H1 (cell line): ENCODE data around the gene PDPK1. TPM values are rescaled to one million over a fixed set of nuclear protein-coding genes. Genes with fewer than 3 reads are reported as not detected.
"Not testable (repeated sequence)": the region's sequence is repeated elsewhere in the genome, so short reads cannot be mapped to it uniquely, and the experiment has no call there.

Experiments used
- CTCF ChIA-PET: fragments of 300-600 bp; sonication (Branson Sonifier 250); formaldehyde crosslinking; loops from one replicate; lab custom pipeline; 2021; ENCODE audit not compliant: partially characterized antibody; lab: Charles Lee
- POLR2A ChIA-PET: fragments of 300-600 bp; sonication (Branson Sonifier 250); formaldehyde crosslinking; loops from one replicate; lab custom pipeline; 2021; ENCODE audit warnings: inconsistent platforms; ENCODE audit not compliant: partially characterized antibody; lab: Charles Lee
- DNase-seq, 2 experiments: peaks; one replicate each; pipeline versions ENCODE4 v3.0.0 to v3.0.0-alpha.2; 2010 to 2022; ENCODE audit warnings: low spot score in 2 of 2, low read depth in 1 of 2, mixed read lengths in 1 of 2
- FAIRE-seq: peaks from 2 replicates; lab custom pipeline; 2011; peaks lifted over from hg19 to GRCh38; lab: Jason Lieb, UNC
- H2AFZ ChIP-seq: 2 replicates; pipeline ENCODE4 v1.8.1; 2012; ENCODE audit warnings: low read length, inconsistent platforms
- H2AK5ac ChIP-seq: 2 replicates; pipeline ENCODE4 v1.6.1; 2013; ENCODE audit warnings: low read depth, low read length
- H2BK120ac ChIP-seq: replicated peaks from 2 replicates; pipeline ENCODE3; 2013; ENCODE audit warnings: low read depth, low read length, inconsistent platforms
- H2BK12ac ChIP-seq: 2 replicates; pipeline ENCODE4 v1.6.1; 2013; ENCODE audit warnings: low read depth, low read length
- H2BK15ac ChIP-seq: 2 replicates; pipeline ENCODE4 v1.6.1; 2013; ENCODE audit warnings: low read length
- H2BK20ac ChIP-seq: 2 replicates; pipeline ENCODE4 v1.6.1; 2013; ENCODE audit warnings: low read length
- H2BK5ac ChIP-seq: 2 replicates; pipeline ENCODE4 v1.6.1; 2013; ENCODE audit warnings: low read depth, low read length
- H3K14ac ChIP-seq: 2 replicates; pipeline ENCODE4 v1.6.1; 2013; ENCODE audit warnings: inconsistent platforms; ENCODE audit not compliant: insufficient read length
- H3K18ac ChIP-seq: 2 replicates; pipeline ENCODE4 v1.6.1; 2013; ENCODE audit warnings: low read length; ENCODE audit errors: extremely low read depth
- H3K23ac ChIP-seq: 2 replicates; pipeline ENCODE4 v1.6.1; 2013; ENCODE audit warnings: inconsistent platforms; ENCODE audit not compliant: insufficient read length
- H3K23me2 ChIP-seq: 2 replicates; pipeline ENCODE4 v1.6.1; 2013; ENCODE audit warnings: low read depth, low read length
- H3K27ac ChIP-seq: 2 replicates; pipeline ENCODE4 v1.6.1; 2011; ENCODE audit warnings: low read depth, low read length, inconsistent platforms
- H3K27me3 ChIP-seq, 4 experiments: replicated peaks in 1 of 4; 1 replicate in 1 of 4; 2 replicates in 3 of 4; pipeline versions ENCODE4 v1.6.1 to v1.8.1; 2011 to 2013; ENCODE audit warnings: low read length in 3 of 4, mild to moderate bottlenecking in 3 of 4, inconsistent platforms in 2 of 4, mixed read lengths in 2 of 4, moderate library complexity in 1 of 4; ENCODE audit not compliant: control insufficient read depth in 3 of 4, insufficient read depth in 3 of 4; ENCODE audit errors: extremely low read depth in 1 of 4
- H3K36me3 ChIP-seq, 4 experiments: 2 replicates each; pipeline versions ENCODE4 v1.6.1 to v1.8.1; 2011 to 2013; ENCODE audit warnings: mild to moderate bottlenecking in 4 of 4, low read length in 3 of 4, moderate library complexity in 2 of 4, control low read depth in 1 of 4, inconsistent platforms in 1 of 4; ENCODE audit not compliant: insufficient read depth in 4 of 4, control insufficient read depth in 2 of 4
- H3K4ac ChIP-seq: replicated peaks from 2 replicates; pipeline ENCODE3; 2013; ENCODE audit warnings: low read length, low read depth, mixed read lengths, inconsistent platforms; ENCODE audit not compliant: insufficient read length
- H3K4me1 ChIP-seq, 4 experiments: replicated peaks in 1 of 4; 1 replicate in 1 of 4; 2 replicates in 3 of 4; pipeline versions ENCODE4 v1.6.1 to v1.8.1; 2011 to 2013; ENCODE audit warnings: low read length in 3 of 4, inconsistent platforms in 2 of 4, mixed read lengths in 1 of 4; ENCODE audit not compliant: insufficient read depth in 4 of 4, control insufficient read depth in 3 of 4
- H3K4me2 ChIP-seq, 2 experiments: 2 replicates each; pipeline versions ENCODE4 v1.6.1 to v1.8.1; 2011 to 2013; ENCODE audit warnings: low read depth in 2 of 2, low read length in 2 of 2, control low read depth in 1 of 2, inconsistent platforms in 1 of 2, mild to moderate bottlenecking in 1 of 2; ENCODE audit not compliant: insufficient read depth in 1 of 2
- H3K4me3 ChIP-seq, 4 experiments: fragments of 200-600, 300-600 bp in 1 of 4; sonication (generic), shearing (Covaris generic), sonication (Bioruptor Twin) in 1 of 4; 2 replicates each; pipeline versions ENCODE4 v1.5.1 to v1.8.1; 2011 to 2016; ENCODE audit warnings: low read length in 4 of 4, low read depth in 3 of 4, control low read depth in 2 of 4, inconsistent platforms in 2 of 4, mild to moderate bottlenecking in 2 of 4, mixed read lengths in 1 of 4, moderate library complexity in 1 of 4; ENCODE audit not compliant: insufficient read depth in 2 of 4; ENCODE audit errors: extremely low read depth in 1 of 4
- H3K56ac ChIP-seq: replicated peaks from 2 replicates; pipeline ENCODE3; 2013; ENCODE audit warnings: low read depth, mild to moderate bottlenecking, mixed read lengths, low read length, inconsistent platforms; ENCODE audit not compliant: insufficient read length
- H3K79me1 ChIP-seq: 2 replicates; pipeline ENCODE4 v1.6.1; 2013; ENCODE audit warnings: low read depth, low read length, control low read depth
- H3K79me2 ChIP-seq, 2 experiments: 2 replicates each; pipeline versions ENCODE4 v1.6.1 to v1.8.1; 2012 to 2013; ENCODE audit warnings: low read length in 2 of 2, mild to moderate bottlenecking in 2 of 2, inconsistent platforms in 1 of 2; ENCODE audit not compliant: insufficient read depth in 2 of 2, control insufficient read depth in 1 of 2
- H3K9ac ChIP-seq, 4 experiments: replicated peaks in 1 of 4; 1 replicate in 1 of 4; 2 replicates in 3 of 4; pipeline versions ENCODE4 v1.6.1 to v1.8.1; 2011 to 2013; ENCODE audit warnings: low read depth in 3 of 4, low read length in 3 of 4, control low read depth in 2 of 4, mild to moderate bottlenecking in 2 of 4, moderate library complexity in 2 of 4, inconsistent platforms in 1 of 4; ENCODE audit errors: extremely low read depth in 1 of 4
- H3K9me3 ChIP-seq, 2 experiments: 2 replicates each; pipeline versions ENCODE4 v1.6.1 to v1.8.1; 2012 to 2013; ENCODE audit warnings: mild to moderate bottlenecking in 2 of 2, moderate library complexity in 2 of 2, control low read depth in 1 of 2, inconsistent platforms in 1 of 2, low read depth in 1 of 2, low read length in 1 of 2, mixed read lengths in 1 of 2; ENCODE audit not compliant: insufficient read depth in 2 of 2
- H4K20me1 ChIP-seq, 2 experiments: replicated peaks in 1 of 2; 2 replicates each; pipeline versions ENCODE3 to v1.8.1; 2011 to 2013; ENCODE audit warnings: inconsistent platforms in 2 of 2, low read length in 2 of 2, mild to moderate bottlenecking in 1 of 2; ENCODE audit not compliant: insufficient read depth in 2 of 2, control insufficient read depth in 1 of 2
- H4K5ac ChIP-seq: 2 replicates; pipeline ENCODE4 v1.6.1; 2013; ENCODE audit warnings: low read length, low read depth, mixed read lengths, inconsistent platforms; ENCODE audit not compliant: insufficient read length
- H4K8ac ChIP-seq: 2 replicates; pipeline ENCODE4 v1.8.0; 2013; ENCODE audit warnings: mild to moderate bottlenecking, moderate library complexity, low read length, inconsistent platforms; ENCODE audit not compliant: insufficient read depth; ENCODE audit errors: extremely low read depth
- H4K91ac ChIP-seq: replicated peaks from 2 replicates; pipeline ENCODE3; 2013; ENCODE audit warnings: low read length, mixed read lengths, inconsistent platforms; ENCODE audit not compliant: insufficient read length
- CTCF ChIP-seq, 3 experiments: IDR thresholded peaks; 1 replicate in 2 of 3; 2 replicates in 1 of 3; pipeline versions ENCODE4 v1.5.1 to v1.6.1; 2011; ENCODE audit warnings: low read length in 3 of 3, mild to moderate bottlenecking in 3 of 3, inconsistent platforms in 2 of 3, low read depth in 1 of 3, moderate library complexity in 1 of 3; ENCODE audit not compliant: insufficient read depth in 1 of 3; ENCODE audit errors: control extremely low read depth in 1 of 3
- WGBS, 2 experiments: shearing (Covaris generic) in 1 of 2; methylation state at CpG; one replicate each; pipeline versions ENCODE4 v1.1.6 to v1.1.7; 2013 to 2015; ENCODE audit warnings: low lambda C conversion rate in 2 of 2, mixed read lengths in 2 of 2, inconsistent platforms in 1 of 2, low coverage in 1 of 2, missing lambda C conversion rate in 1 of 2; ENCODE audit not compliant: insufficient replicate concordance in 2 of 2, insufficient coverage in 1 of 2, insufficient read length in 1 of 2; ENCODE audit errors: extremely low coverage in 1 of 2, missing lambda C conversion rate in 1 of 2; 5-methylcytosine and 5-hydroxymethylcytosine counted together
- polyA plus RNA-seq, 7 experiments: library from polyadenylated mRNA; depleted of rRNA in 3 of 7; stranded (reverse) in 5 of 7; unstranded in 2 of 7; fragments of >200 nt in 5 of 7; fragments of 200-250 nt in 2 of 7; gene quantifications; 1 replicate in 5 of 7; 2 replicates in 1 of 7; 4 replicates in 1 of 7; pipeline versions ENCODE4 v1.2.1 to v1.2.3, GENCODE V29; 2011 to 2013; ENCODE audit warnings: missing spikeins in 2 of 7, mixed read lengths in 2 of 7
- total RNA-seq: library from RNA; stranded (reverse); fragmentation: NEBNext Ultra II Directional; extraction: Animal tissue kit (Norgen Biotek cat#: 25700); gene quantifications from 2 replicates; pipeline ENCODE4 v1.2.1, GENCODE V29; 2021

The PDPK1 gene
- total and polyA plus RNA-seq, 2 of the 8 experiments (the other 6 are each of a cell fraction or from before 2014, with no cell fraction given) = 17.1 to 27.8 TPM

- not testable (repeated sequence) for H4K8ac ChIP-seq, H3K9ac ChIP-seq, H4K91ac ChIP-seq, H3K23ac ChIP-seq, H3K79me1 ChIP-seq, H3K36me3 ChIP-seq
- H3K9me3 ChIP-seq = peaks cover 0 to 11% of the 10 kb centered on the region in 2 experiments; a peak in 1 of 4 replicates
- peak; percentile 98 for FAIRE-seq
- DNase-seq = peak in 1 of 2 experiments; percentile 72
- peak; percentile 24 to 55 (median 26); a peak in 3 of 4 replicates for TF ChIP-seq CTCF (IDR thresholded peaks at IDR 0.05; ENCODE audit: control extremely low read depth in 1 of 3, insufficient read depth in 1 of 3, low read depth in 1 of 3, low read length in 3 of 3)
- TF ChIP-seq, all 59 proteins: peak for 1; not testable (repeated sequence) for 58
- H2BK15ac ChIP-seq, H3K18ac ChIP-seq, H3K14ac ChIP-seq, CTCF ChIA-PET, H3K27me3 ChIP-seq, H3K23me2 ChIP-seq, H3K4me1 ChIP-seq, H3K4ac ChIP-seq, H3K4me3 ChIP-seq, H2AK5ac ChIP-seq, H3K56ac ChIP-seq, H2BK20ac ChIP-seq, H2BK12ac ChIP-seq, H4K20me1 ChIP-seq, H2BK120ac ChIP-seq, H2AFZ ChIP-seq, POLR2A ChIA-PET, H3K27ac ChIP-seq, H2BK5ac ChIP-seq, H3K79me2 ChIP-seq, H4K5ac ChIP-seq, H3K4me2 ChIP-seq: not testable (repeated sequence)
- WGBS, 2 experiments = 73% methylated on average over 4 of the region's 11 CpGs; no CpG with 5 or more reads in 1 of the 2 experiments
Observed at GRCh38 chr16:2580143-2580542, 42.3 kb downstream of the PDPK1 start.
